NCI-H1694 (cell line): Measurements from ENCODE around the gene NSMCE1.

Source experiments
- DNase-seq: peaks from one replicate; lab custom pipeline; 2025; lab: John Stamatoyannopoulos, UW

Gene NSMCE1

DNA sequence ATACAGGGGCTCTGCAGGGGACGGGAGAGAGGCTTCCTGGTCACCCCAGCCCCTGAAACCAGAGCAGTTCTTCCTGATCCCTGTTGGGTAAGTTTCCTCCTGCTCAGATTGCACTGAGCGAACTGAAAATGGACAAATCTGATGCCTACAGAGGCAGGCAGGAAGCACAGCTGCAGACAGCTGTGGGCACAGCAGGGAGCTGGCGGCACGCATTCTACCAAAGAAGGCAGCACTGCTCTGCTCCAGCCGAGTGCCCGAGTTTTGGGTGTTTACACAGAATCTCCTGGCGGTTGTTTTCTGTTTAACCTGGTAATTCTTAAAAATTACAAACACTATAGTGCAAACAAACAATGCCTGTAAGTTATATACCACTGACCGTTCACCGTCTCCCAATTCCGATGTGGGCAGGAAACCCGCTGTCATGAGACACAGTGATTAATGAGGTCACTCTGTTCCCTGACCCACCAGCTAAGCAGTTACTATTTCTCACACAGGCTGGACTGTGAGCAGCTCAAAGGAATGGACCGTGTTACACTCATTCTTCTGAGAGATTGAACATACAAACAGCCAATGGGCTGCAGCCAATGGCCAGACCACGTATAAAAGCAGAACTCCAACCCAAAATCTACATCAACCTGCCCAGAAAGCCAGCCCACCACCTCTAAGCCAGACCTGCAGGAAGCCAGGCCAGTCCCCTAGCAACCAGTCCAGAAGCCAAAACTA is 25.5 kb downstream of the NSMCE1 start:
- no peak for DNase-seq

DNA sequence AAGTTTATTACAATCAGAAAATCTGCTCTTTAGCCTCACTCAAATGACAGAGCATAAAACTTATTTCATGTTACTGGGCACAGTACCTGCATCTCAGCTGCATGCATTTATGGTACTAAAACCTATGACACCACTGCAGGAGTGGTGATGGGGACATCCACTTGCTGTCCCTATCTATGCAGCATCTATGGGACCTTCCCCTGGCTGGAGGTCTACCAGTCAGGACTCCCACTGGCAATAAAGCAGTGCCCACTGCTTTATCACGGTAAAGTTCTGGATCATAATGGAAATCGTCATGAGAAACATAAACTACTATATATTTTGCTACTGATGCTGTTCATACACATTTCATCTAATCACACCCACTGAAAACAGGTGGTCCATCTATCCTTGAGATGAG is 26.2 kb downstream of the NSMCE1 start:
- no peak for DNase-seq

DNA sequence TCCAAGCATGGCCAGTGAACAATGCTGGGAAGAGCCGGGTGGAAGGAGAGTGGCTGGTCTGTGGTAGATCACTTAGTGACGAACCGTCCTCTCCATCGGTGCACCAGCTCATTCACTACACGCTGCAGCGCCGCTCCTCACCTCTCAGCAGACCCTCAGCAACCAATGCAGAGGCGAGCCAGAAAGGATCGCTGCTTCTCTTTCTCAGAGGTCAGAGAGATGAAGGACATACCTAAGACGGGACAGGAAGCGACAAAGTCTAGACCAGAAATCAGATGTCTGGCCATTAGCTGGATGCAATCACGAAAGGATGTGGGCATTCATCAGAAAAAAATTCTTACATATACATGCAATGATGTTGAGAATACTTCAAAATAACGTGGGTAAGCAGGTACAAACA is 26.9 kb downstream of the NSMCE1 start:
- DNase-seq: no peak

DNA sequence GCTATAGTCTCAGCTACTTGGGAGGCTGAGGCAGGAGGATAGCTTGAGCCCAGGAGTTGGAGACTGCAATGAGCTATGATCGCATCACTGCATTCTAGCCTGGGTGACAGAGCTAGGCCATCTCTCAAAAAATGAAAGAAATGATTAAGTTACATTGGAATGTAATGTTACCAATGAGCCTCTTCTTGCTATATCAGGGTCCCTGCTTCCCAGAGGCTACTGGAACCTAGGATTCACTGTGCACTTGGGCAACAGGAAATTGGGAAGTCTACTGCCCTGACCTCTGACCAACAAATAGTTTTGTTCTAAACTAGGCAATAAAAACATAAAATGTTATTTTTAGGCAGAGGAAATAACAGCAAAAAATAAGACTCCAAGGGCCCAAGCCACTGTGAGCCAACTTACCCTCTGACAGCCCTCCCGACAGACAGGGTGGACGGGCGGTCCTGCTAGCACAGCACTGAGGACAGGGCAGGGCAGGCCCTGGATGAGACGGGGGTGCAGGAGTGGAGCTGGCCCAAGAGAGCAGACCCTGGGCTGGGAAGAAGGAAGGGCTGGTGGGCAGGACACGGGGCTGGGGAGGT is 27.5 kb downstream of the NSMCE1 start:
- no peak for DNase-seq

DNA sequence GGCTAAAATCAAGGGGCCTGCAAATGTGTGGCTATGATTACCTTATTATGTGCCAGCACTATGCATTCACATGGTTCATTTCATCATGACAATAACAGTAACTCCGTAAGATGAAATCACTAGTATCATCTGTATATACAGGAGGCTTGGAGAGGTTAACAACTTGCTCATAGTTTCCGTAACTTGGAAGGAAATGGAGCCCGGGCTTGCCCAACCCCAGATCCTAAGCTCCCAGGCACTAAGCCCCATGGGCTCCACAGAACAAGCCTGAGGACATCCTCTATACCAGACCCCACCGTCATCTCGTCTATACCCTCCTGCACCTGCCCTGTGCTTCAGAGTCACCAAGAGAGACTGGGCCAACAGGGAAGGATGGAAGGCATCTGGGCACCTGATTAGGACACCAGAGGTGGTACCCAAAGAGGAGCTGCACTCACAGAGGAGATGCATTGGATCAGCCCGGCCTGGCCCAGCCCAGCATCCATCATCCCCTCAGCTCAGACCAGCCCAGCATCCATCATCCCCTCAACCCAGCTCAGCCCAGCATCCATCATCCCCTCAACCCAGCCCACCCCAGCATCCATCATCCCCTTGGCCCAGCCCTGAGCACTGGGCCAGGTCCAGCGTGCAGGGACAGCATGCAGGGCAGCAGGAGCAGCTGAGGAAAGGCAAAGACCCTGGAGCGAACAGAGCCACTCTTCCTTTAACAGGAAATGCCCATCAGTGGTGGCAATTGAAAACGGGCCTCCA is 28.5 kb downstream of the NSMCE1 start:
- no peak for DNase-seq

DNA sequence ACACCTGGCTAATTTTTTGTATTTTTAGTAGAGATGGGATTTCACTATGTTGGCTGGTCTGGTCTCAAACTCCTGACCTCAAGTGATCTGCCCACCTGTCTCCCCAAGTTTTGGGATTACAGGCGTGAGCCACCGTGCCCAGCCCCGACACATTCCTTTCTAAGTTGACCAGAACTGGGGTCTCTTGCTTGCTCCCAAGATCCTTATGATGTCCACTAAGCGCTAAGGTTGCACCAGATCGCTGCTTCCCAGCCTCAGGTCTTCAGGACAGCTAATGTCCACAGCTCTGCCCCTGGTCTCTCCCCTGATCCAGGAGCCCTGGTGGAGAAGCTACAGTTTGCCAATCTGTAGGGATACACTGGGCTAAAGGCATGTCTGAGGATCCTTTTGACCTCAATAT is 29.5 kb downstream of the NSMCE1 start:
- DNase-seq: no peak

DNA sequence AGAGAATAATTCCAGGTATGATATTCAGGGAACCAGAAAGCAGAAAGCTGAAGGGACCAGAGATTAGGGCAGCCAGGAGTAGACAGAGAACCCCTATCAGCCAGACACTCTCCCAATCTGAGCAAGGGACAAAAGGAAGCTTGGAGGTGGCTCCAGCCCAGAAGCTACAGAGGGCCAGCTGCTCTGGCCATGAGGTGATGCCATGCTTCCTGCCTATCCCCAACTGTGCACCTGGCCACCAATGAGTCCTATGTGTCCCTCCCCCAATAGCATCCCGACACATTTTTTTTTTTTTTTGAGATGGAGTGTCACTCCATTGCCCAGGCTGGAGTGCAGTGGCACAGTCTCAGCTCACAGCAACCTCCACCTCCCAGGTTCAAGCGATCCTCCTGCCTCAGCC is 30.0 kb downstream of the NSMCE1 start:
- no peak for DNase-seq

DNA sequence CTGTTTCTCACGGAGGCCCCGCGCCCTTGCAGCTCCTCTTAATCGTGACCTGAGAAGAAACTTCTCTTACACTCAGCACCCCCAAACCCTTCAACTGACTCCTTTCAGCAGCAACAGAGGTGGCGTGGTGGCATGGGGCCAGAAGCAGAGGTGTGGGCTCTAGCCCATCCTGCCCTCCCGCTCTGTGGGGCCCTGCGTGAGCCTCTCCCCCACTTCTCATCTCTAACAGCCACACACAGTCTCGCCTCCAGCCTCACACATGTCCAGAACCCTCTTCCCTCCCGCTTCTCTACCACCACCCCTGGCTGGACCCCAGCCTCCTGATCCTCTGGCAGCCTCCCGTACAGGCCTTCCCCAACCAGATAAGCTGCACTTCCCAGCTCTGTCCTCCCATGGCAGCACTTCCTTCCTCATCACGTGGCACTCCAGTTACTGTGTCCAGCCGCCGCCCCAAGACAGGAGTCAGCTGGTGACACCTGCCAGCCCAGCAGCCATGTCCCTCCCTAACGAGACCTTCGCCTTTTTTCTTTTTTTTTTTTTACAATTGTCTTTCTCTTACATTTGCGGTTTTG is 30.5 kb downstream of the NSMCE1 start:
- DNase-seq: no peak

DNA sequence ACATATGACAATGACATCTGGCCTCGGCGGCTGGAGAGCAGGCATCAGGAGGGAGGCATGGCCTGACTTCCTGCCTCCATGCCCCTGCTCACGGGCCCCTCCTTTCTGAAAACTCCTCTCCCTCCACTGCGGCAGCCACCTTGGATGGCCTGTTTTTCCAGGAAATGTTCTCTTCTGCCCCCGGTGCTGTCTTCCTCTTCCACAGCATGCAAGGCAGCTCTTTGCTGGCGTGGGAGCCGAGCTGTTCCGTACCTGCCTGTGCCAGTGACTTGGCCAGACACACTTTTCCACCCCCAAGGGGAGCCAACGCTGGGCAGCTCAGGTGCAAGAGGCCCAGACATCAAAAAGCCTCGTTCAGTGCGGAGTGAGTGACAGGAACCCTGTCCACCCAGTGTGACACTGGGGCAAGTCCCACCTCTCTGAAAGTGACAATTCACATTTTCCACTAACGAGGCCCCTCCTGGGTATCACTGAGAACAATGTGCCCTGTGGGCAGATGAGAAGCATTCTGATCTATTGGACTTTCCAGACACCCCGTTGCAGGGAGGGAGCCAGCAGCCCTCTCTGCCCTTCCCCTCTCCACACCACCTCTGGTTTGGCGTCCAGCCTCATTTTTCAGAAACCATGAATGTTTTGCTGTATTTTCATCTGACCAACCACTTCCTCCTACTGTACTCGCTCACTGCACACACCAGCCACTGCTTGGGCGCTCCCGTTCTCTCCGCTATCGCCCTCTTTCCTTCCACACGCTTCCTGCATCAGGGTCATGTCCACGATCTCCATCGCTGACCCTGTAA is 31.2 kb downstream of the NSMCE1 start:
- DNase-seq: no peak

DNA sequence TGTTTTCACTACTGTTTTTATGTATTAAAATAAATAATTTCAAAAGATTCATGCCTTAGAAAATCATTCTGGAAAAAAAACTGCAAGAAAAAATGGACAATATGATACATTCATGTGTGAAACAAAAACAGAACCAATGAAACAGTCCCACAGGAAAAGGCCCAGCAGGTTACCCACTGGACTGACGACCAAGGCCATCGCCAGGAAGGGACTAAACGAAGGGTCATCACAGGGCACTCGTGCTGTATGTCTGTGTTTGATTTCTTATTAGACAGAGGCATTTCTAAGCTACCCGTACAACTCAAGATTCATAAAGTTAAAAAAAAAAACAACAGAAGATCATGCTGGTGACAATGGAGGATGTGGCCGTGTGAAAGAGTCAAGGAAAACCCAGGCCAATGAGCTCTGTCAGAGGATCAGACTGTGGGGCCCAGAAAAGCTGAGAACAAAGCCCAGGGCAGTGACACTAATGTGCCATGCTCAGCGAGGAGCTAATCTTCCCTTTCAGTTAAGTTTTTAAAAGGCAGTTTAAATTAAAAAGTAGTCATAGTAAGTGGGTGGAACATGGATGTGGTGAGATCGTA is 31.8 kb downstream of the NSMCE1 start:
- no peak for DNase-seq

DNA sequence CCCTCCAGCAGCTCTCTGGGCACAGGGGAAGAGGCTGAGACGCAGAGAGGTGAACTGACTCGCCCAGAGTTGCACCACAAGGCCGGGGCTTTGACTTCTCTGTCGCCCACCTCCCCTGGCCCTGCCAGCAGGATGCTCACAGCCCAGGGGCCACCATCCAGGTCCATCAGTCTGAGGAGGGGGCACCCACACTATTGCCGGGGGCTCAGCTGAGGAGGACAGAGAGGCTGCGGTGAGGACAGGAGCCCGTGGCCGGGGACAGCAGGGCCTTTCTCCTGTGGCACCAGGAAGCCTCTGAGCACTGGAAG is 32.7 kb downstream of the NSMCE1 start:
- DNase-seq: no peak

DNA sequence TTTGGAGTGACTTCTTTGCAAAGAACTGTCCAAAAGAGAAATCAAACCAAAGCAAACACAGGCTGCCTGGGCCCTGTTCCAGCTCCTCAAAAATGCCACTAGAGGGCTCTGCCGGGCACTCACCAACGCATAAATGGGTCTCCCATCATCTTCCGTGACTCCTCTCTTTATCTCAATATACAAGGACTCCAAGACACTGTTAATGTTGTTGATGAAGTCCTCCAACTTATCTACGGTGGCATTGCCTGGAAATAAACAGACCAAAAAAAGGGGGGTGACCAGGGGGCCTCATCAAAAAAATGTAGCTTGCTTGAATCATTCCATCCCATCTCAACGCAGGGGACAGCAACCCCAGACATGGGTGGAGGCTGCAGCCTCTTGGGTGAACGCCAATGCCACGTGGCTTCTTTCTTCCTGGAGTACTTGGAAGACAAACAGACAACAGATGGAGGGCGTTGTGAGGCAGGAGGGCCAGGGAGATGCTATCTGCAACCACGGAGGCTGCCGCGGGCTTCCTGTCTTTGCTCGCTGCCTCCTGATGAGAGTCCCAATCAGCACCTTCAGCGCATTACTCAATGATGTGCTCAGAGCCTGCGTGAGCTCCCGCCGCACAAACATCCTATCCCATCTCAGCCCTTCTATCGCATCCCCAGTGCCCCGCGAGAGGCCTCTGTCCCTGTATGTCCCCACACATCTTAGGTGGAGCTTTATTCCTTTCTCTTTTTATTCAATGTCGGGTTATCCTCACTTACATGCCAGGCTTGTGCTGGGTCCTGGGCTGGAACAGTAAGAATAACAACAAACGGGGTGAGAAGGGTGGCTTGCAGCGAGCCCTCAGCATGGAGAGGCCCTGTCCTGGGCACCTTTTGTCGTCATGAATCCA is 33.3 kb downstream of the NSMCE1 start:
- peak; percentile 58 for DNase-seq

DNA sequence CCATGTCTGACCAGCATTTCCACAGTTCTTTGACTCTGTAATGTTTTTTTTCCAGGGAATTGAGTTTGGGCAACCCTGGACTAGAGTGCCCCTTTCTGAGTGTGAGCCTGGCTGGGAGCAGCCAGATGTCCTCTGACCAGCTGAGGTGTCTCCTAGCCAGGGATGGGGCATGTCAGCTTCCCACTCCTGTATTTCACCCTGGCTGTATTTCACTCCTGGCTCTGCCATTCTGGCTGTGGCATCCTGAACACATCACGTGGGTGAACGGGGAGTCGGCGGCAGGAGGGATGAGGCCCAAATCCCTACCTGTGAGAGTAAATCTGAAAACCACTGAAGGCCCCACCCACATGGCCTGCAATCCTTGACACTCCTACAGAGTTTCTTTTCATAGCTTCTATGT is 34.0 kb downstream of the NSMCE1 start:
- no peak for DNase-seq

DNA sequence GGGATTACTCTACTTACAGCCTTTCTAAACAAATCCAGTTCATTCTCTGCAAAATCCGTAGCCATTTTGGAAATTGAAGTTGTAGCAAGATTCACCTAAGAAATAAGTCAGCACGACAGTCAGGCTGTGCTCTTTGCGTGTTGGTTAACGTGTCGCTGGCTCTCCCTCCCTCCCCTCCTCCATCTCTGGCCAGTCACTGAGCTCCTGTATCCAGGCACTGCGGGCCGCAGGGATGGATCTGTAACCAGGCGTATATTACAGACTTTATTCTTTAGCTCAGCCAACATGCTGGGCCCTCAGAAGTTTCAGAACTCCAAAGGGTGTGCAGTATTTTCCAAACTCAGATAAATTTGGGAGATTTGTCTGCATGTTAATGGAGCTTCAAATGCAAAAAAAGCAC is 34.4 kb downstream of the NSMCE1 start:
- DNase-seq: no peak

DNA sequence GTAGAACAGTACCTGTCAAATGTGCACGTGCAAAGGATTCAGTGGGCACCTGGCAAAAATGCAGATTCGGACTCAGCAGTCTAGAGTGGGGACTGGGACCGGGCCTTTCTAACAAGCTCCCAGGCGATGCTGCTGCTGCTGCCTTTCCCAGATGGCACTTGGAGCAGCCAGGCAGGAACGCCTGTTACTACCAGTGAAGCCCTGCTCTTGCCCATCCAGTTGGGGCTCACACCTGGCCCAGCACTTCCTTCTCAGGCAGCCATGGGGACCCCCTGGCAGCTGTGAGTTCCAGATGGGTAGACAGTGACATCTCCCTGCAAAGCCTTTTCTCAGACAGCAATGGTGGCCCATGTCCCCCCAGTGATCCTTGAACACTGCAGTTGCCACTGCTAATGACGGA is 34.8 kb downstream of the NSMCE1 start:
- no peak for DNase-seq

DNA sequence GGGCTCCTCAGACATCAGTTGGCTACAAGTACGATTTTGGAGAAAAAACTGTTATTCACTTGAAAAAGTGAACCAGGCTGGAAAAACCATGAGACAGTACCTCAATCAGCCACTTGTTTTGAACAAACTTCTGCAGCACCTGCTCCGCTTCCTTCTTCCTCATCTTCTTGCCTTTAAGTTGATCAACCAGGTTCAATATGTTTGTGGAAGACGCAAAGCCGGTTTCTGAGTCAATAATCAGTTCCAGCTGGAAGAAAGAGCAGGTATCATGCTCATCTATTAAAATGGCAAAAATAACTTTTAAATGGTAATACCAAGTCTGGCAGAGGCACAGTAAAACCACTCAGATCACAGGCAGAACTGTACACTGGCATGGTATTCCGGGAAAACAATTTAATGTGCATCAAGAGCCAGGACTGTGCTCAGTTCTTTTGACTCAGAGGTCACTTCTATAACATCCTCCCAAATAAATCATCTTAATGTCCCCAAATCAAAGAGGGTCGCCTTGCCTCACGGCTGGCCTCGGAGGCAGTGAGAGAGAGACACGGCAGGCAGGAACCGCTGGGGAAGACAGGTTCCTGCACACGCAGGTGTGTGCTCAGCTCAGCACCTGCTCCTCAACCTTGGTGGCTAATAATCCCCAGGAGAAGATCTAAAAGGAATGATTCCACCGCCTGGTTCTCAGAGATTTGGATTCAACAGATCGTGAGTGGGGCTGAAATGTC is 35.5 kb downstream of the NSMCE1 start:
- DNase-seq: no peak

DNA sequence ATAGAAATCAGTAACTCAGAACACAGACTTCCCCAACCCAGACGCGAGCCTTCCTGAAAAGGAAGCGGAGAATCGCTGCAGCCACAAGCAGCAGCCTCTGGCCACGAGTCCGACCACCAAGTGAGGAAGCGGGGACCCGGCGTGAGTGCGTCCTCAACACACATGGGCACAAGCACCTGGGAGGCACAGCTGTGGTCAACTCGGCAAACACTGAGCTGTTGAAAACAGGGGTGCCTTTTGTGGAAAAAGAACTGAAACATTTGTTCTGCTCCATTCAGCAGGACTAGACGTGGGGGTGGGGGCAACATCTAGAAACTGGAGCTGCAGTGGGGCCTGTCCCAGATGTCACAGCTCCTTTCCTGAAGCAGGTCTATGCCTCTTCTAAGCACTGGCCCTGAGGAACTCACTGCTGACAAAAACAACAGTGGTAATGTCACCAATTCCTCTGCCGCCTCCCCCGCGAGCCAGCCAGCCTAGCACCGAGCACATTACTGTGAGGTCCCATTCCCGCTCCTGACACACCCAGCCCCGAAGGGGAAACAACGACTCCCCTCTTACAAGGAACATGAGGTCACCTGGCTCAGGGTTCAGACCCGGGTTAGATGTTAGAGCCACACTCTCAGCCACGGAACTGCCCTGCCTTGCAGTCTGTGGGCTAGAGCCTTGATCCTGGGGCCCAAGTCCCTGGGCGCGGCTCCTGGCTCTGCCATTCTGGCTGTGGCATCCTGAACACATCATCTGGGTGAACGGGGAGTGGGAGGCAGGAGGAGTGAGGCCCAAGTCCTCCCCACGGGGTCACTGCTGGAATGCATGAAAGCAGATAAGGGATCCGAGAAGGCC is 36.3 kb downstream of the NSMCE1 start:
- no peak for DNase-seq

DNA sequence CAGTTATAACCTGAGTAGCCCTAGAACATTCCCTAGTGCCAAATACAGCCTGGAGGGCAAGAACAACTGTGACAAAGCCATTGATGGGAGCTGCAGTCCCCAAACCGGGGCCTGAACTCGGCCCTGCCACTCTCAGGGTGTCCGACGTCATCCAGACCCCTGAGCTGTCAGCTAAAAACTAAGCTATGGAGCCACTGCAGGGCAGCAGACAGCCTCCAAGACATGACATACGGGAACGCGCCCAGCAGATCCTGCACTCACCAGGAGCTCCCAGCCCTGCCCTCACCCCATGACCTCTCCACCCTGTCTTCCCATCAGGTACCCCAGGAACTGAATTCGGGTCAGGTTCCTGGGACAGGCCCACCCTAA is 36.9 kb downstream of the NSMCE1 start:
- no peak for DNase-seq

DNA sequence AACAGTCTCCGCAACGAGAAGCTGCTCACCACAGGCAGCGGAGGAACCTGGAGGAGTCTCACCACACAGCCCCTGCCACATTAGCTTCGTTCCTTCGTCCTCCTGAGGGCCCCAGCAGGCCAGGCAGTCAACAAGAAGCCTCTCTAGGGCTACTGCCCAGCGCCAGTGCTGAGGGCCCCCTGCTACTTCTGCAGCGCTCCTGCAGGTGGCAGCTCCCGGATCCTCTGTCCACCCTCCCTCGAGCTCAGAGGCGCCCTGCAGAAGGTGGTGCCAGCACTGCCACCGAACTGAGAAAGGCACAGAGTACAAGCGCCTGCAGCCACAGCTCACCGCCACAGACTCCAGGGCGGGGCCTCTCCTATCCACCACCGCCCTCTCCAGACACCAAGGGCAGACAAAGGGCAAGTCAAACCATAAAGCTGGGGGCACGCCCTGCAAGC is 38.0 kb downstream of the NSMCE1 start:
- DNase-seq: no peak
